Measurements from ENCODE around the gene NRXN3. TPM values are rescaled to one million over a fixed set of nuclear protein-coding genes. Genes with fewer than 3 reads are reported as not detected.
A peak's percentile ranks its signal among the peaks of the same experiment; 100 is the strongest.

Gene NRXN3
- polyA plus RNA-seq, 1 donor from 2014 or later: 110 TPM

- Histone ChIP-seq H3K27me3 (ENCODE audit: insufficient read depth, low read depth, low read length) (no peaks in the 10 kb centered on the region), H3F3A (ENCODE audit: insufficient read depth, low read length, poor library complexity, severe bottlenecking) (no peaks in the 10 kb centered on the region), H3K4me3 (ENCODE audit: low read length) (no peak overlapping the region), H3K79me2 (replicated peaks; ENCODE audit: insufficient read depth, low read length) (peaks cover 4% of the 10 kb centered on the region), H2AFZ (ENCODE audit: low read depth, low read length) (no peak overlapping the region), H3K9me2 (ENCODE audit: insufficient read depth, low read length) (no peaks in the 10 kb centered on the region), H3K9me3 (ENCODE audit: low read length) (no peaks in the 10 kb centered on the region), H3K9ac (ENCODE audit: low read length) (no peak overlapping the region), H3K4me2 (ENCODE audit: low read length) (no peak overlapping the region), H3K27ac (ENCODE audit: low read length) (peak overlapping the region; percentile 22), H4K20me1 (ENCODE audit: insufficient read depth) (no peaks in the 10 kb centered on the region), H3K36me3 (ENCODE audit: insufficient read depth, low read length) (no peaks in the 10 kb centered on the region)
- TF ChIP-seq RAD21 (conservative IDR thresholded peaks at IDR 0.05) (no peak), EZH2 (IDR thresholded peaks at IDR 0.05; ENCODE audit: borderline replicate concordance, insufficient read depth, low read length, poor library complexity, severe bottlenecking) (no peak), CTCF (IDR thresholded peaks at IDR 0.05; ENCODE audit: poor library complexity, severe bottlenecking) (no peak), TAF1 (IDR thresholded peaks at IDR 0.05; ENCODE audit: low read depth) (no peak), SMC3 (conservative IDR thresholded peaks at IDR 0.05; ENCODE audit: poor library complexity) (no peak), MXI1 (conservative IDR thresholded peaks at IDR 0.05; ENCODE audit: poor library complexity, severe bottlenecking) (no peak), POLR2AphosphoS5 (IDR thresholded peaks at IDR 0.05) (peak; percentile 11), EP300 (conservative IDR thresholded peaks at IDR 0.05; ENCODE audit: poor library complexity, severe bottlenecking) (peak; percentile 44)
- TF ChIP-seq, protein P1, sequence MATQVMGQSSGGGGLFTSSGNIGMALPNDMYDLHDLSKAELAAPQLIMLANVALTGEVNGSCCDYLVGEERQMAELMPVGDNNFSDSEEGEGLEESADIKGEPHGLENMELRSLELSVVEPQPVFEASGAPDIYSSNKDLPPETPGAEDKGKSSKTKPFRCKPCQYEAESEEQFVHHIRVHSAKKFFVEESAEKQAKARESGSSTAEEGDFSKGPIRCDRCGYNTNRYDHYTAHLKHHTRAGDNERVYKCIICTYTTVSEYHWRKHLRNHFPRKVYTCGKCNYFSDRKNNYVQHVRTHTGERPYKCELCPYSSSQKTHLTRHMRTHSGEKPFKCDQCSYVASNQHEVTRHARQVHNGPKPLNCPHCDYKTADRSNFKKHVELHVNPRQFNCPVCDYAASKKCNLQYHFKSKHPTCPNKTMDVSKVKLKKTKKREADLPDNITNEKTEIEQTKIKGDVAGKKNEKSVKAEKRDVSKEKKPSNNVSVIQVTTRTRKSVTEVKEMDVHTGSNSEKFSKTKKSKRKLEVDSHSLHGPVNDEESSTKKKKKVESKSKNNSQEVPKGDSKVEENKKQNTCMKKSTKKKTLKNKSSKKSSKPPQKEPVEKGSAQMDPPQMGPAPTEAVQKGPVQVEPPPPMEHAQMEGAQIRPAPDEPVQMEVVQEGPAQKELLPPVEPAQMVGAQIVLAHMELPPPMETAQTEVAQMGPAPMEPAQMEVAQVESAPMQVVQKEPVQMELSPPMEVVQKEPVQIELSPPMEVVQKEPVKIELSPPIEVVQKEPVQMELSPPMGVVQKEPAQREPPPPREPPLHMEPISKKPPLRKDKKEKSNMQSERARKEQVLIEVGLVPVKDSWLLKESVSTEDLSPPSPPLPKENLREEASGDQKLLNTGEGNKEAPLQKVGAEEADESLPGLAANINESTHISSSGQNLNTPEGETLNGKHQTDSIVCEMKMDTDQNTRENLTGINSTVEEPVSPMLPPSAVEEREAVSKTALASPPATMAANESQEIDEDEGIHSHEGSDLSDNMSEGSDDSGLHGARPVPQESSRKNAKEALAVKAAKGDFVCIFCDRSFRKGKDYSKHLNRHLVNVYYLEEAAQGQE (IDR thresholded peaks at IDR 0.05; ENCODE audit: borderline replicate concordance): no peak
Observed at GRCh38 chr14:78605025-78605762, 435.0 kb downstream of the NRXN3 start.

DNA sequence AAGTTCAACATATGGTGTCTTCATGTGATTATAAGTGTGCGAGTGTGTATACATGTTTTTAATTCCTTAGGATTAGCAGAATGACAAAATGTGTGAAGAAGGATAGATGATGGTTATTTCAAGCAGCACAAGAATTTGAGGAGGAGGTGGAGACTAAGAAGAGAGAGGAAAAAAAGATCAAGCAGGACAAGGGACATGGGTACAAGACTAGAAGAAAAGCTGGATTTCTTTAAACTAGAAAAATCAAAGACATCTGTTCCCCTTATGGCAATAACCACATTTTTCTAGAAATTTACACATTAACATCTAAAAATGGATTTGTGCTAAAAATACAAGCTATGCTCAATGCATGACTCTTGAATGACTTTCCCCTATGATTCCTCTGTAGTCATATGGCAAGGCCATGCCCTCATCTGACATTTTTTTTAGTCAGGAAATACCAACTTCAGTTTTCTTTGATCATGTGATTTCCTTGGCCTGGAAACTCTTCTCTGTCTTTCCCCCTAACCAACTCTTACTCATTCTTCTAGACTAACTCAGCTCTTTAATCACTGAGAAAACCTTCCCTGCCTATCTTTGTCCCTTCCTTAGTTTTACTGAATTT lies 435.8 kb downstream of the NRXN3 start:
- H3K27ac ChIP-seq (ENCODE audit: low read length): no peak overlapping the region
- H3K9ac ChIP-seq (ENCODE audit: low read length): no peak overlapping the region
- no peaks in the 10 kb centered on the region for H3K36me3 ChIP-seq (ENCODE audit: insufficient read depth, low read length)
- H3K9me3 ChIP-seq (ENCODE audit: low read length): no peaks in the 10 kb centered on the region
- no peaks in the 10 kb centered on the region for H3K9me2 ChIP-seq (ENCODE audit: insufficient read depth, low read length)
- no peak overlapping the region for H3K4me3 ChIP-seq (ENCODE audit: low read length)
- TF ChIP-seq POLR2AphosphoS5 (IDR thresholded peaks at IDR 0.05): no peak
- TF ChIP-seq CTCF (IDR thresholded peaks at IDR 0.05; ENCODE audit: poor library complexity, severe bottlenecking): no peak
- no peak for TF ChIP-seq EZH2 (IDR thresholded peaks at IDR 0.05; ENCODE audit: borderline replicate concordance, insufficient read depth, low read length, poor library complexity, severe bottlenecking)
- TF ChIP-seq, protein P1 (IDR thresholded peaks at IDR 0.05; ENCODE audit: borderline replicate concordance): no peak
- TF ChIP-seq TAF1 (IDR thresholded peaks at IDR 0.05; ENCODE audit: low read depth): no peak
- TF ChIP-seq RAD21 (conservative IDR thresholded peaks at IDR 0.05): no peak
- H2AFZ ChIP-seq (ENCODE audit: low read depth, low read length): no peak overlapping the region
- no peaks in the 10 kb centered on the region for H3K27me3 ChIP-seq (ENCODE audit: insufficient read depth, low read depth, low read length)
- no peaks in the 10 kb centered on the region for H3F3A ChIP-seq (ENCODE audit: insufficient read depth, low read length, poor library complexity, severe bottlenecking)
- no peak overlapping the region for H3K4me2 ChIP-seq (ENCODE audit: low read length)
- H4K20me1 ChIP-seq (ENCODE audit: insufficient read depth): no peaks in the 10 kb centered on the region
- peaks cover 4% of the 10 kb centered on the region for H3K79me2 ChIP-seq (replicated peaks; ENCODE audit: insufficient read depth, low read length)
